Cardiac muscle cell (in vitro differentiated cells and primary cell): ENCODE measurements around the gene MIR17HG. TPM values are rescaled to one million over a fixed set of nuclear protein-coding genes. Genes with fewer than 3 reads are reported as not detected.
"Not testable (repeated sequence)": the region's sequence is repeated elsewhere in the genome, so short reads cannot be mapped to it uniquely, and the experiment has no call there.

Experiments used
- DNase-seq, 2 donors: peaks; one replicate each; pipeline versions ENCODE4 v3.0.0 to v3.0.0-alpha.2; 2010 to 2017; ENCODE audit warnings: low read depth in 1 of 2, low spot score in 1 of 2
- H3K27ac ChIP-seq: fragments of 200-600 bp; sonication (generic); 2 replicates; pipeline ENCODE4 v1.5.1; 2016
- H3K27me3 ChIP-seq: fragments of 200-600 bp; sonication (generic); 2 replicates; pipeline ENCODE4 v1.6.0; 2016; ENCODE audit warnings: control low read depth
- H3K36me3 ChIP-seq: fragments of 200-600 bp; sonication (generic); 2 replicates; pipeline ENCODE4 v1.5.1; 2016; ENCODE audit warnings: control low read depth
- H3K4me1 ChIP-seq: fragments of 200-600 bp; sonication (generic); 2 replicates; pipeline ENCODE4 v1.8.1; 2017; ENCODE audit warnings: low read depth, mild to moderate bottlenecking, mixed run types
- H3K4me3 ChIP-seq: fragments of 200-600 bp; sonication (generic); 2 replicates; pipeline ENCODE4 v1.5.1; 2016; ENCODE audit warnings: mild to moderate bottlenecking
- H3K9me3 ChIP-seq: fragments of 200-600 bp; sonication (generic); 2 replicates; pipeline ENCODE4 v1.5.1; 2017; ENCODE audit warnings: low read depth, mild to moderate bottlenecking, control low read depth
- CTCF ChIP-seq: IDR thresholded peaks from 2 replicates; pipeline ENCODE4 v1.5.1; 2012; ENCODE audit warnings: low read depth, mild to moderate bottlenecking, low read length
- polyA plus RNA-seq: library from polyadenylated mRNA; unstranded; fragments of >200 nt; fragmentation: Nextera tagmentation; extraction: Ambion mirVana; gene quantifications from 2 replicates; pipeline ENCODE4 v1.2.1, GENCODE V29; 2016
- total RNA-seq: library from RNA; depleted of rRNA; stranded (reverse); fragments of >200 nt; gene quantifications from 2 replicates; pipeline ENCODE4 v1.2.3, GENCODE V29; 2016

Gene MIR17HG
- total and polyA plus RNA-seq, 2 experiments from 2014 or later, result 1.5 to 13.1 TPM

- no peaks in the 10 kb centered on the region for H3K27me3 ChIP-seq
- no peak for TF ChIP-seq CTCF
- no peak overlapping the region for H3K4me3 ChIP-seq
- DNase-seq, result no peak
- no peaks in the 10 kb centered on the region for H3K4me1 ChIP-seq
- H3K36me3 ChIP-seq, result no peaks in the 10 kb centered on the region
- H3K9me3 ChIP-seq, result no peaks in the 10 kb centered on the region
- no peak overlapping the region for H3K27ac ChIP-seq
Measured at GRCh38 chr13:91313581-91313980, 33.9 kb upstream of the MIR17HG start.

DNA sequence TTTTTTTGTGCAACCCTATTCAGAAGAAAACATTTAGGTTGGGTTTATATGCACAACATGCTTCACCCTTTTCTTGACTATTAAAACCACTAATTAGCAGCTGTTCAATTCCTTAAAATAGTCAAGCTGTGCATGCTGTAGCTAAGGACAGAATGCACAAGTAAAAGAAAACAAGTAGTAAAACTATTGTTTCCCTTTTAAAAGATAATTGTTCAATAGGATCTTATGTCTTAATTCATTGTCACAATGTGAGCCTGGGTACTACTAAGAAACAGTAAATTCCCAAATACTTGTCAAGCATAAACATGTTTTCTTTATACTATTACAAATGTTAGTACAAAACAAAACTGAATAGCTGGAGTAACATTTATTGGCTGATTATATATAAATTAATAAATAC is 32.6 kb upstream of the MIR17HG start:
- no peaks in the 10 kb centered on the region for H3K36me3 ChIP-seq
- H3K27me3 ChIP-seq, result no peaks in the 10 kb centered on the region
- DNase-seq, result no peak
- no peaks in the 10 kb centered on the region for H3K4me1 ChIP-seq
- no peak overlapping the region for H3K27ac ChIP-seq
- no peaks in the 10 kb centered on the region for H3K9me3 ChIP-seq
- TF ChIP-seq CTCF, result no peak
- H3K4me3 ChIP-seq, result no peak overlapping the region

GRCh38 chr13:91318886-91319285 is 28.6 kb upstream of the MIR17HG start:
- H3K4me1 ChIP-seq, result no peaks in the 10 kb centered on the region
- no peak overlapping the region for H3K4me3 ChIP-seq
- no peaks in the 10 kb centered on the region for H3K9me3 ChIP-seq
- no peak for DNase-seq
- no peaks in the 10 kb centered on the region for H3K36me3 ChIP-seq
- H3K27me3 ChIP-seq, result peaks cover 3% of the 10 kb centered on the region
- no peak overlapping the region for H3K27ac ChIP-seq
- TF ChIP-seq CTCF, result no peak

DNA sequence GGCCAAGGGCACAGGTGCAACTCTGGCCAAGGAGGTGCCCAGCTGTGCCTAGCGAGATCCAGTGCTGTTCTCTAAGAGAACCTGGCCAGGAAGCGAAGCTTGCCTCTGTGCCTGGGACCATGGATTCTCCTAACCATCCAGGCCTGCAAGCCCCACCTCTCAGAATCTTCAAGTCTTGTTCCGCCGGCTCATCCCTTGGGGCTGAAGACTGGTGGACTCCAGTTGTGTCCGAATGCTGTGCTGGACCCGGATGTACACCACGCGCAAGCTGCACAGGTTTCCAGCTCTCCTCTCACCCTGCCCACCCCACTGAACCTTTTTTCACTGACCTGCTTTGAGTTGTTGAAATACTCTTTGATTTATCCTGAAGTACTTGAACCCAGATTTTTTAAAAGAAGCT is 27.5 kb upstream of the MIR17HG start:
- Histone ChIP-seq H3K36me3 (no peaks in the 10 kb centered on the region), H3K27ac (no peak overlapping the region), H3K9me3 (no peaks in the 10 kb centered on the region), H3K4me3 (no peak overlapping the region), H3K4me1 (no peaks in the 10 kb centered on the region), H3K27me3 (peaks cover 3% of the 10 kb centered on the region)
- DNase-seq, result no peak
- TF ChIP-seq CTCF, result no peak

DNA sequence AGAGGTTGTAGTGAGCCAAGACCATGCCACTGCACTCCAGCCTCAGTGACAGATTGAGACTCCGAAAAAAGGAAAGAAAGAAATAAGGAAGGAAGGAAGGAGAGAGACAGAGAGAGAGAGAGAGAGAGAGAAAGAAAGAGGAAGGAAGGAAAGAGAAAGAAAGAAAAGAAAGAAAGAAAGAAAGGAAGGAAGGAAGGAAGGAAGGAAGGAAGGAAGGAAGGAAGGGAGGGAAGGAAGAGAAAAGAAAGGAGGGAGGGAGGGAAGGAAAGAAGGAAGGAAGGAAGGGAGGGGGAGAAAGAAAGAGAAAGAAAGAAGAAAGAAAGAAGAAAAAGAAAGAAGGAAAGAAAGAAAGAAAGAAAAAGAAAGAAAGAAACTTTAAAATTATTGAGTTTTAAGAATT is 26.5 kb upstream of the MIR17HG start:
- not testable (repeated sequence) for H3K4me3 ChIP-seq, H3K27ac ChIP-seq, H3K4me1 ChIP-seq

DNA sequence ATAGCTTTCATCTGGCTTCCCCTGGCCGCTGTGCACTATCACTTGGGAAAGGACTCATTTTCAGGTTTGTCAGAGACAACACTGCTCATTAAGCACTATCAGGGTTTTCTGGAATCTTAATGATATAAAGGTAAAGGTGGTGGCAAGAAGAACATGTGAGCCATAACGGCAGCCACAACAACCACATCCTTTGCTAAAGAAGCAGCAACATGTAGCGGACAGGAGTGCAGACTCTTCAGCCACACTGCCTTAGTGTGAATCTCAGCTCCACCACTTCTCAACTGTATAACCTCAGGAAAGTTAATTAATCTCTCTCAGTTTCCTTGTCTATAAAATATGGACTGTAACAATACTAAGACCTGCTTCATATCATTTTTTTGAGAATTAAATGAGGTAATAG is 24.1 kb upstream of the MIR17HG start:
- no peak for DNase-seq
- no peaks in the 10 kb centered on the region for H3K9me3 ChIP-seq

More for the DNA sequence above, 26.5 kb upstream of the MIR17HG start:
- not testable (repeated sequence) for H3K27me3 ChIP-seq, H3K36me3 ChIP-seq, H3K9me3 ChIP-seq, DNase-seq

More for the DNA sequence above, 24.1 kb upstream of the MIR17HG start:
- Histone ChIP-seq H3K4me3 (no peak overlapping the region), H3K4me1 (no peaks in the 10 kb centered on the region), H3K27me3 (peaks cover 3% of the 10 kb centered on the region), H3K27ac (no peak overlapping the region), H3K36me3 (no peaks in the 10 kb centered on the region)
- no peak for TF ChIP-seq CTCF
